ENCODE measurements around the gene SLC48A1.
"Not testable (repeated sequence)": the region's sequence is repeated elsewhere in the genome, so short reads cannot be mapped to it uniquely, and the experiment has no call there.

The SLC48A1 gene

DNA sequence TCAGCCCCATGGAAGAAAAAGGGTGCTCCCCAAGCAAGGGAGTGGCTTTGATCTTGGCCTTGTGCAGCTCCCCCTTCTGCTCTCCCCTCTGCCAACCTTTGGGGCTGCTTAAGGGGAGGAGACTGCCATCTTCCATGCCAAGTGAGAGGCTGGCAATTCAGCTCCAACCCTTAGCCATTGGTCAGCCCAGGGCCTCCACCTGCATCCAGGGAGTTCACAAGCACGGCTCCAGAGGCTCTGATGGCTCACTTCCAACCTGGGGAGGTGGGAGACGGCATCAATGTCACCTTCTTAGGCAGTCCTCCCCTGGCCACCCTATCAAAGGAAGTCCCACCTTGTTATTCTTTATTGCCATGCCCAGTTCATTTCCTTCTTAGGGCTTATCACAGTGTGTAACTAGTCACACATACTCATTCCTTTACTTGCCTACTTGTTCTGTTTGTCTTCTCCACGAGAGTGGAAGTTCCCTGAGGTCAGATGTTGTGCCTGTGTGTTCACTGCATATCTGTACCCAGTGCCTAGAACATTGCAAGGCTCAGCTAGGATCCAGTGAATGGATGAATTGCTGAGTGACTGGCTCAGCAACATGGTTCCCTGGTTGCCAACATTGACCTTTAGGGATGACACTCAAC, 41.6 kb downstream of the SLC48A1 start:
- no peak for DNase-seq

DNA sequence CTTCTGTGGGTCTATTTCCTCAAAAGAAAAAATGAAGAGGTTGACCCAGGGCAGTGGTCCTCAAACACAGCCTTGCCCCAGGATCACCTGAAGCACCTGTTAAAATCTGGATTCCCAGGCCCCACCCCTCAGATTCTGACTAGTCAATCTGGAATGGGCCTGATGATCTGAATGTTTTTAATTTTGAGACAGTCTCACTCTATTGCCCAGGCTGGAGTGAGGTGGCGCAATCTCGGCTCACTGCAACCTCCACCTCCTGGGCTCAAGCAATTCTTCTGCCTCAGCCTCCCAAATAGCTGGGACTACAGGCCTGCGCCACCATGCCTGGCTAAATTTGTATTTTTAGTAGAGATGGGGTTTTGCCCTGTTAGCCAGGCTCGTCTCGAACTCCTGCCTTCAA, 42.4 kb downstream of the SLC48A1 start:
- not testable (repeated sequence) for DNase-seq

DNA sequence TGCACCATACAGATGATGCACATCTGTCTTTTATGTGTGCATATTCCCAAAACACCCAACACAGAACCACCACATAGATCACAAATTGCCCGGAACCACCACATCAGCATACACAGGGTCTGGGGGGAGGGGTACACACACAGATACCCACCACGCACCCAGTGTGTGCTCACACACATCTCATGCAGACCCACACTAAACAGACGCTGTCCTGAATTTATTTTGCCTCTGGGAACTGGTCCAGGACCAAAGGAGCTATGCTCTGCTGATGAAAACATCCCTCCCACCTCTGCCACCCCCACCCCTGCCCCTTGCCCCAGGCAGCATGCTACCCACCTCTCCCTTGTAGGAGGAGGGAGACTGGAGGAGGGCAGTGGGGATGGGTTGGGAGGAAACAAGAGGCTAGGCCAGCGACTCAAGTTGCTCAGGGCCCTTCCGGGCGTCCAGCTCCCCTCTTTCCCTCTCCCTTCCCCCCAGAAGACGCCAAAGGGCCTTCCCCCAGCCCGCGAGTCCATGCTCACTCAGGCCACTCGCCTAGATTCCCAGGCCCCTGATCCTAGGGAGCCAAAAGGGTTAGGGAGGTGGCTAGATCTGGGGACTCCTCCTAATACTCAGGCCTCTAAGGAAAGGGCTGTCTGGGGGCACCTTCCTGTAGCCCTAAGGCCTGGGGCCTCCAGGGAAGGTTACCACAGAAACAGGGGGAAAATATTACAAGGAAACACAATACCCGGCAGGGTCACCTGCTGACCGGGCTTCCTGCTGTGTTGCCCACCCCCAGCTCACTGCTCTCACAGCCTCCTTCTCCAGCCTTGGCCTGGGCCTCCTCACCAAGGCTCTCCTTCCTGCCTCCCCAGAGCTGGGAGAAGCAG, 43.6 kb downstream of the SLC48A1 start:
- no peak for DNase-seq

DNA sequence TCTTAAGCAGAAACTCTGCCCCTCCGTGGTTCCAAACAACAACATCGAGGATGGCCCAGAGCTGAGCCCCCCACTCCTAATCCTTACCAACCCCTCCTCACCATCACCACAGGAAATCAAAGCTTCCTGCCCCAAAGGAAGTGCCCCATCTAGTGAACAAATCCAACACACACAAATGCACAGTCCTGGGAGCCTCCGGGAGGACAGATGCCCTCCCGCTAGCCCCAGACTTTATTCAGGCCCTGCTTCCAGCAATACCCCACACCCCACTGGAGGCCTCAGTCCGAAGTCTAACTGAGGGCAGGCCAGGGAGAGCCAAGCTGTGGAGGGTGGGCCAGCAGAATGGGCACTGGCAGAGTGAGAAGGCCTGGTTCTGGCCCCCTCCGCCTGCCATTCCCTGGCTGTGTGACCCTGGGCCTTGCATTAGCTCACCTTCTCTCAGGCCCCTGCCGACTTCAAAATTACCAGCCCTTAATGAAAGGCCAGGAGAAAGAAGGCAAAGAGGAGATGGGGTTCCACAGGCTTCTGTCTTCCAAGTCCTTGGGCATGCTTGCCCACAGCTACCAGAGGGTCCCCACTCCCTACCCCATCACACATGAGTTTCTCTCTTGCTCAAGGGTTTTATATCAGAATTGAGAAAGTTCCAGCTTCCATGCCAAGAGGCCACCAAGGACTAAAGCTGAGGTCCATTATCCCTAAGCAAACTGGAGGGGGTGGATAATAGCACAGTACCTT, 44.4 kb downstream of the SLC48A1 start:
- DNase-seq: no peak

DNA sequence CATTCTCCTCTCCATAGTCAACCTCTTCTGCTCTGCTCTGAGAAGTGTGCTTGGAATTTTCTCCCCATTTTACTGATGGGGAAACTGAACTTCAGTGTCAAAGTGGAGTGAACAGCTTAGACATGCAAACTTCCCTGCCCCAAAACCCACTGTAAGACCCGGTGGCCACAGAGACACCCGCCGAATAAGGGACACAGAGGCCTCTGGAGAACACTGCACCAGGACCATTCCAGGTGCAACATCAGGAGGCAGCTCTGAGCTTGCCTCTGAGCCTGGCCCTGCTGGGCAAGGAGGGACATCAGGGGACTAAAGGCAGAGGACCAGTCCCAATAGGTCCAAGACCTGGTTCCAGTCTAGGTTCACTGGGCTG, 45.0 kb downstream of the SLC48A1 start:
- no peak for DNase-seq

DNA sequence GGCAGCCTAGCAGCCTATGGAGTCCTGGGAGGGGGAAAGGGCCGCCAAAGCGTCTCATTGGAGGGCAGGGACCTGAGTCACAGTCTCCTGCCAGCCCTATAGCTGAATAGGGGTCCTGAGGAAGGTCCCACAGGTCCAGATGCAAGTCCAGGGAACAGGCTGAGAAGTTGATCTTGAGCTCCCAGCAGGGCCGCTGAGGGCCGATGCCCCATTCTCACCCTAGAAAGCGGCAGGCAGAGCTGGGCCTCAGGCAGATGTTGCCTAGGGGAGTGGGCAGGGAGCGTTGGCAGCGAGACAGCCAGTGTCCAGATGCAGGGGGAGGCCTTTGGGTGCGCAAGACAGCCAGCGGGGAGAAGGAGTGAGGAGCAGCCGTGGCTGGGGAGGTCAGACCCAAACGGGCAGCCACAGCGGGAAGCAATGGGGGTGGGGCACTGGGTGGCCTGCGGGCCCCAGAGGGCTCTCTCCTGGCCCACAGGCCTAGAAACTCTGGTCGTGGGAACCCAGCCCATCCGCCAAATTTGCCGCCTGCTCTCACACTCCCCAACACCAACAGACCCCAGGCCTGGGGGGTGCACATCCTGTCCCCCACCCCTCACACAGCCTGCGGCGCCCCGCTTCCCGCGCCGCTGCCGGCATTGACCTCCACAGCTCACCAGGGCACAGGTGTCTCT, 45.6 kb downstream of the SLC48A1 start:
- no peak for DNase-seq

GRCh38 chr12:47819138-47819895, 46.3 kb downstream of the SLC48A1 start:
- DNase-seq: no peak

- DNase-seq: peak; percentile 35
Measured at GRCh38 chr12:47819896-47820630, 47.0 kb downstream of the SLC48A1 start, which contains the start of gene HDAC7. HDAC7 (minus strand) TSS chr12:47819903; CDS start chr12:47819785, 118 bp downstream.

DNA sequence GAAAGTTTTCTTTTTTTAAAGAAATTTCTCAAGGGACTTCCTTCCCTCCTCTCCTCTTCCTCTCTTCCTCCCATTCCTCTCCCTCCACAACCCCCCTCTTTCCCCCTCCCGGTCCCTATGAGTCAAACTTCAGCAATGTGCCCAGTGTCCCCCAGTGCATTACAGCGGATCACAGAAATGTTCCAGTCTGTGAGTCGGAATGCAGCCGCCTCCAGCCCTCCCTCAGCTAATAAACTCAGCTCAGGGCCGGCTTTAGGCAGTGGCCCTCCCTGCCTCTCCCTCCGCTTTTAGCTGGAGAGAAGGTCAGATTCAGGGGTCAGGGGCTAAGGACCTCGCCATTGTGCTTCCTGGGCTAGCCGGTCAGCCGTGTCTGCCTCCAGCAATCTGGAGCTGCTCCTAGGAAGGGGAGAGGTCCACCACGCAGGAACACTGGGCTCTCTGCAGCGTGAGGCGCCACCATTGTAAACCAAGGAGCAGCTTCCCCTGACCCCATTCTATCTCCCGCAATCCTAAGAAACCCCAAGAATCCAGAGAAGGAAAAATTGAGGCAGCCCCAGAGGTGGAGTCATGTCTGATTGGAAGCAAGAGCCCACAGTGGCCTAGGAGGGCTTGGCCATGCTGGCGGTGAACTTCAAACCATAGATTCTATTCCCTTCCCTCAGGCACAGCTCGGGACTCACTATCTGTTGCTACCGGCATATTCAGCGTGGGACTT, 47.8 kb downstream of the SLC48A1 start:
- peak; percentile 56 for DNase-seq

- no peak for DNase-seq
Measured at GRCh38 chr12:47821346-47821706, 48.3 kb downstream of the SLC48A1 start.

GRCh38 chr12:47822401-47822800, 49.4 kb downstream of the SLC48A1 start:
- no peak for DNase-seq

DNA sequence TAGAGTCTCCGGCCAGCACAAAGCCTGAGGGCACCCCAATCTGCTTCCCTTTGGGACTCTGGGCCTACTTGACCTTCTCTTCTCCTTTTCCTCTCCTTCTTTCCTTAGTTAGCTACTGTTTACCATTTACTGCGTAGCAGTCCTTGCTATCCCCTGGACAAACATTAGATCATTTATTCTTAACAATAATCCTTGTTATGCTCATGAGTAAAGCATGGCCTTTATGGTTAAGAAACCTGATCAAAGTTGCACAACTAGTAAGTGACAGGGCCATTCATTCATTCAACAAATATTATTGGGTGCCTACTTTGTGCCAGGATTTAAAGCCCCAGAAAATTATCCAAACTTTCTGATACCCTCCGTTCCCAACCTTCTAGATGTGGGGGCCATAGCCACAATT, 49.8 kb downstream of the SLC48A1 start:
- no peak for DNase-seq

- no peak for DNase-seq
Measured at GRCh38 chr12:47823422-47824086, 50.5 kb downstream of the SLC48A1 start.

DNA sequence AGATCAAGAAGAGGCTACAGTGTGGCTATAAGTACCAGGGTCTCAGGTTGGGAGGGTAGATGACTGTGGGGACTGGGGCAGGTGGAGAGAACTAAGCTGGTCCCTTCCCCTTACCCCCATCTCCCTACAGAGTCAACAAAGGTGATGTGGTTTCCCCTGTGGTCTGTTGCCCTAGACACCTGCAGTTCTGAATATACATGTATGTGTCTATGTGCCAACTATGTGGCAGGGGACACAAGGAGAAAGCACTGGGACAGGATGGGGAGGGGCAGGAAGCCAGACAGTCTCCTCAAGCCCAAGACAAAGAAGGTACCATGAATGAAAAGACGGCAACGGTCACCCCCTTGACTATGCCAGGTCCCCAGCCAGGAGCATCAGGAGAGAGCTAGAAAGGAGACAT, 51.2 kb downstream of the SLC48A1 start:
- no peak for DNase-seq

GRCh38 chr12:47824635-47825034, 51.6 kb downstream of the SLC48A1 start:
- DNase-seq: no peak

GRCh38 chr12:47825173-47825639, 52.2 kb downstream of the SLC48A1 start:
- DNase-seq: no peak

GRCh38 chr12:47828008-47828975, 55.3 kb downstream of the SLC48A1 start:
- DNase-seq: no peak

DNA sequence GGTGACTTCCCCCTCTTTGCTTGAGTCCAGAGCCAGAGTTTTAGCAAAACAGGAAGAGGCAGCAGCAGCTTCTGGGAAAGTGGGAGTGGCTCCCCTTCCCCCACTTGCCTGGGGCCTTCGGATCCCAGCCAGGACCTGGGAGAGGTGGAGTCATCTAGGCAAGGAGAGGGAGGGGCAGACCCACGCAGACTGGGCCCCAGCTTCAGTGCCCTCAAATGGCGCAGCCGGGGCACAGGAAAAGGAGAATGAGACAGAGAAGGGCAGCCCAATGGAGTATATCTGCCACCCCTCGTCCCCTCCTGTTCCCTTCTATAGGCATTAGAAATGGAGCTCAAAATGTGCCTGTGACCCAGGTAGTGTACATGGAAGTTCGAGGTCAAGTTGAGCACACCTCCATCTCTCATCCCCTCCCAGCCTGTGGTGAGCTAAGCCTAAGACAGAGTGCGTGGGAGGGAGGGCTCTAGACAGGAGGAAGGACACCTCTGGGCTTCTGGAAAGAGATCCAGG, 56.0 kb downstream of the SLC48A1 start:
- DNase-seq: no peak

DNA sequence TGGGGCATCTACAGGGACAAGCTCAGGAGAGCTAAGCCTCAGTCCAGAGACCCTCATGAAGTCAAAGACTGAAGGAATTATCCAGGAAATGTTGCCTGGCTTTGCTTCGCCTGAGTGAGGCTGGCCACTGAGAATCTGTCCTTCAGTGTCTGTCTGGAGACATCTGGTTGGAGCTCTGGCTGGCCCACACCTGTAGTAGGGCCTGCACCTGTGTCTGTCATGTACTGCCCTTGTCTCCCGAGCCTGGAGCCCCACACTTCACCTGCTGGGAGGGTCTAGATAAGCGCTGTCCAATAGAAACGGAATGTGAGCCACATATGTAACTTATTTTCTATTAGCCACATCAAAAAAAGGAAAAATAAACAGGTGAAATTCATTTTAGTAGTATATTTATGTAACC, 56.5 kb downstream of the SLC48A1 start:
- DNase-seq: no peak
